GM21360 (cell line): ENCODE measurements around the gene CAMTA1.
"Not testable (repeated sequence)": the region's sequence is repeated elsewhere in the genome, so short reads cannot be mapped to it uniquely, and the experiment has no call there.

Experiments used
- ATAC-seq: cut with Tn5 transposase; IDR thresholded peaks from one replicate; pipeline ENCODE4 v1.9.1; 2021; ENCODE audit warnings: mild to moderate bottlenecking, moderate library complexity; ENCODE audit not compliant: unreplicated experiment

Gene CAMTA1

GRCh38 chr1:6834366-6834765, 49.1 kb downstream of the CAMTA1 start:
- no peak for ATAC-seq

DNA sequence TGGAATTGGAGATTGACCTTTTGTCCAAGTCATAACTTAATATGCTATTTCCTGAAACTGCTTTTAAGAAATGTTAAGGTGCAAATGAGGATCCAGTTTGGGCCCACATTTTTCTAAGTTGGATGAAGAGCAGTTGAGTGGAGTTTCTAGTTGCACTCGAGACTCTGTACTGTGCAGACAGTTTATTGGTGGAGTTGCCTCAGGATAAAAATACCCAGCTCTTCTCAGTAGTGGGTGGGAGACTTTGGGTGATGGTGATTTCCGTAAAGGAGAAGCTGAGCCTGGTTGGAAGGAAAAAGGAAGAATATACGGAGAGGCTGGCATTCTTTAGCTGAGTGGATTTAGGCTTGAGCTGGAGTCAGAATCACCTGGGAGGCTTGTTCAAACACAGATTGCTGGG, 49.9 kb downstream of the CAMTA1 start:
- ATAC-seq: no peak

GRCh38 chr1:6842301-6842700, 57.0 kb downstream of the CAMTA1 start:
- ATAC-seq: no peak

DNA sequence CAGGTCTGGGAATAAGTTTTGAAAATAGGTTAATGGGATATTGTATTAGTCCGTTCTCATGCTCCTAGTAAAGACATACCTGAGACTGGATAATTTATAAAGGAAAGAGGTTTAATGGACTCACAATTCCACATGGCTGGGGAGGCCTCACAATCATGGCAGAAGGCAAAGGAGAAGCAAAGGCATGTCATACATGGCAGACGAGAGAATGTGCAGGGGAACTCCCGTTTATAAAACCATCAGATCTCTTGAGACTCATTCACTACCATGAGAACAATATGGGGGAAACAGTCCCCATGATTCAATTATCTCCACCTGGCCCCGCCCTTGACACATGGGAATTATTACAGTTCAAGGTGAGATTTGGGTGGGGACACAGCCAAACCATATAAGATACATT, 60.5 kb downstream of the CAMTA1 start:
- not testable (repeated sequence) for ATAC-seq

GRCh38 chr1:6848816-6849215, 63.6 kb downstream of the CAMTA1 start:
- no peak for ATAC-seq

GRCh38 chr1:6850537-6850936, 65.3 kb downstream of the CAMTA1 start:
- no peak for ATAC-seq

DNA sequence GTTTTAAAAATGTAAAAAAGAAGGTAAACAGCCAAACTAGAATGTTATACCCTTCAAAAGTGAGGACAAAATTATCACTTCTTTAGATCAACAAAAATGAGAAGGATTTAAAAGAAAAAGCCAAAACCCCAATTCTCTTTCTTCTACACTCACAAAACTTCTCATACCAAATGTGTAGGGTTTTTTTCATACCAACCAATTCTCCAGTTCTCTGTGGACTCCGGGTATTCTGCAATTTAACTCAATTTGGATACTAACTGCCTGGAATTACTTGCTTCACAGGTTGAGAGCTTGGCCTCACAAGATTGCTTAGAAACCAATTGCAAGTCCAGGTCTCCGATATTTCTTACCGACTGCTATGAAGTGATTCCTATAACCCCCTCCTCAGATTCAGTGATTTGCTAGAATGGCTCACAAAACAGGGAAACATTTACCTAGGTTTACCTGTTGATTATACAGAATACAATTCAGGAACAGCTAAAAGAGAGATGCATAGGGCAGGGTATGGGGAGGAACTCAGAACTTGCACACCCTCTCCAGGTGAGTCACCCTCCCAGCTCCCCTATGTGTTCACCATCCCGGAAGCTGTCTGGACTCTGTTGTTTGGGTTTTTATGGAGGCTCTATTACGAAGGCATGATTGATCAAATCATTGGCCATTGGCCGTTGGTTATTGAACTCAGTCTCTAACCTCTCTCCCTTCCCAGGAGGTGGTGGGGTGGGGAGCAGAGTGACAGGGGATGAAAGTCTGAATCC, 67.1 kb downstream of the CAMTA1 start:
- ATAC-seq: no peak

- no peak for ATAC-seq
Observed at GRCh38 chr1:6854166-6854565, 68.9 kb downstream of the CAMTA1 start.

GRCh38 chr1:6857831-6858230, 72.6 kb downstream of the CAMTA1 start:
- ATAC-seq: no peak

DNA sequence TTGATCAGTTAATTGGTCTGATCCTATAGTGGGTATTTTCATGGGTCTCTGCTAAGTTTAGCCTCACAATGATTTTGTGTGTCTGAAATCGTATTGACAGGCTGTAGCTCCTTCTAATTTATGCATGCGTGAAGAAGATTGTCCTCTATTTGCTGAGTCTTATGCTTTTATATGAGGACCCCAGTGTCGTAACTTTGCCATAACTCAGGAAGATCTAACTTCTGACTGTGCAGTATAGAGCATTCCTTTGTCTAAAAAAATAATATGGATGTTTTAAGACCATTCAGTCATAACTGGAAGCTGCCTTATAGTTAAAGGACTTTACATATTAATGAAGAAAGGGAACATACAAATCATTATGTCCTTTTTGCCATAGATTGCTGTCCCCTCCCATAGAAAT, 73.3 kb downstream of the CAMTA1 start:
- ATAC-seq: no peak

- no peak for ATAC-seq
Observed at GRCh38 chr1:6859415-6860343, 74.4 kb downstream of the CAMTA1 start.

DNA sequence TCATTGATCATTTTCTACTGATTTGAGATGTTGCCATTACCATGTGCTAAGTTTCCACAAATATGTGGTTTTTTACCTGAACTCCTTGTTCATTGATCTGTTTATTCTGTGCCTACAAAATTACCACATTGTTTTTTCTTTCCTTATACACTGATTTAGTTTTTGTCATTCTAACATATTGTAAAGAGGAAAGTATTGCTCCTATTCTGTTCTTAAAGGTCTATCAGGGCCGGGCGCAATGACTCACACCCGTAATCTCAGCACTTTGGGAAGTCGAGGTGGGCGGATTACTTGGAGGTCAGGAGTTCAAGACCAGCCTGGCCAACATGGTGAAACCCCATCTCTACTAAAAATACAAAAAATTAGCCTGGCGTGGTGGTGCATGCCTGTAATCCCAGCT, 75.1 kb downstream of the CAMTA1 start:
- ATAC-seq: no peak

DNA sequence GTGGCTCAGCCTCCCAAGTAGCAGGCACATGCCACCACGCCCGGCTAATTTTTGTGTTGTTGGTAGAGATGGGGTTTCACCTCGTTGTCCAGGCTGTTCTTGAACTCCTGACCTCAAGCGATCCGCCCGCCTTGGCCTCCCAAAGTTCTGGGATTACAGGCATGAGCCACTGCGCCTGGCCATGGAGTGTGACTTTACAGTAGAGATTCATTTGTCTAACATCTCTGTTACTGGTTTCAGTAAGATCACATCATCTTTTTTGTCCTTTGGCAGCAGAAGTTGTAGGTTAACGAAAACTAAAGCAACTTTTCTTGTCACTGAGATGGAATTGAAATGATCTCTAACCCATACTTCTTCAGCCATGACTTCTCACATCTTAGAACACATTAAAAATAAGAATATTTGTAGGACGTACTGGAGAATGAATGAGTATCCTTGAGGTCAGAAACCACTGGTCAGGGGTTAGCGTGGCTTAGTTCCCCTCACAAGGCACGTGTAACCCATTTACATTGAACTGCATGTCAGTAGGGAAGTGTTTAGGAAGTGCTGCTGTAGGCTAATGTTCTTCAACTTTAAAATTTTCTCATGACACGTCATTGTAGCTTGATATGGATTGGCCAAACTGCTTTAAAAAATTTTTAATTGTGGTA, 75.9 kb downstream of the CAMTA1 start:
- peak; percentile 50 for ATAC-seq

DNA sequence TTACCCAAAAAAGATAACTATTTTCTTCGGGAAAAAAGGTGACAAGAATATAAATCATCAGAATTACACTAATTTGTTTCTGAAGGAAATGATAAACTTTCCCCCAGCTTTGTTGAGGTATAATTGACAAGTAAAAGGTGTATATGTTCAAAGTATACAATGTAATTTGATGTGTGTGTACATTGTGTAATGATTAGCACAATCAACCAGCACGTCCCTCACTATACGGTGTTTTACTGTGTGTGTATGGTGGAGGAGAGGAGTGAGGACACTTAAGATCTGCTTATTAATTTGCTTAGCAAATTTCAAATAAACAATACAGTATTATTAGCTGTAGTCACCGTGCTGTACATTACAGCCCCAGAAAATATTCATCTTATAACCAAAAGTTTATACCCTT, 77.7 kb downstream of the CAMTA1 start:
- ATAC-seq: no peak

DNA sequence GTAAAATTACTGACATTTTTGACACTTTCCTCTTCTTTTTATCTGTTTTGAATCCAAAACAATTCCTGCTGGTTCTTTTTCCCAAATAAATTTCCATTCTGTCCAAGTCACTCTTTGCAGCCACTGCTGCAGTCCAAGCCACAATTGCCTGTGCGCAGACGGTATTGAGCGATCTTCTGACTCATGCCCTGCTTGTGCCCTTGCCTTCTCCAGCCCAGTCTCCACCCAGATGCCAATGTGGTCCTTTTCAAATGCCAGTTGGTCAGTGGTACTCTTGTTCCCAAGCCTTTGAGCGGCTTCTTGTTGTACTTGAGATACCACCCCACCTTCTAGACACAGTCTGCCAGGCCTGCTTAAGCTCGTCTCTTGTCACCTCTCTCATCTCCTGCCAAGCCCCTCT, 78.9 kb downstream of the CAMTA1 start:
- no peak for ATAC-seq

- ATAC-seq: no peak
Observed at GRCh38 chr1:6866825-6867224, 81.6 kb downstream of the CAMTA1 start.

DNA sequence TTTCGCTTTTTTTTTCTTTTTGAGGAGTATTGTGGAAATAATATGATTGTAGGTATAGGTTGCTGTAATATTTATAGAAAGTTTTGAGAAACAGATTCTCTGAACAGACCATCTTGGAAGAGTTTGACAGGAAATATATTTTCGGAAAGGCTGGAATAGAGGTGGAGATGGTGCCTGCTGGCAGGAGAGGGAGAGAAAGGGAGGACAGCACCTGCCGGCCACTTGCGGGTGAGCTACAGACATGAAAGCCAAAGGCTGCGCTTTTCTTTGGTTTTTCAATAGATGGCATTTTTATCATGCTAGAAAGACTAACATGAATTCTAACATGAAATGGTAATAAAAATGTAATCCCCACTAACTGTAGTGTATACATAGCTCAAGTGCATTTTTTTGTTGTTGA, 82.1 kb downstream of the CAMTA1 start:
- no peak for ATAC-seq

DNA sequence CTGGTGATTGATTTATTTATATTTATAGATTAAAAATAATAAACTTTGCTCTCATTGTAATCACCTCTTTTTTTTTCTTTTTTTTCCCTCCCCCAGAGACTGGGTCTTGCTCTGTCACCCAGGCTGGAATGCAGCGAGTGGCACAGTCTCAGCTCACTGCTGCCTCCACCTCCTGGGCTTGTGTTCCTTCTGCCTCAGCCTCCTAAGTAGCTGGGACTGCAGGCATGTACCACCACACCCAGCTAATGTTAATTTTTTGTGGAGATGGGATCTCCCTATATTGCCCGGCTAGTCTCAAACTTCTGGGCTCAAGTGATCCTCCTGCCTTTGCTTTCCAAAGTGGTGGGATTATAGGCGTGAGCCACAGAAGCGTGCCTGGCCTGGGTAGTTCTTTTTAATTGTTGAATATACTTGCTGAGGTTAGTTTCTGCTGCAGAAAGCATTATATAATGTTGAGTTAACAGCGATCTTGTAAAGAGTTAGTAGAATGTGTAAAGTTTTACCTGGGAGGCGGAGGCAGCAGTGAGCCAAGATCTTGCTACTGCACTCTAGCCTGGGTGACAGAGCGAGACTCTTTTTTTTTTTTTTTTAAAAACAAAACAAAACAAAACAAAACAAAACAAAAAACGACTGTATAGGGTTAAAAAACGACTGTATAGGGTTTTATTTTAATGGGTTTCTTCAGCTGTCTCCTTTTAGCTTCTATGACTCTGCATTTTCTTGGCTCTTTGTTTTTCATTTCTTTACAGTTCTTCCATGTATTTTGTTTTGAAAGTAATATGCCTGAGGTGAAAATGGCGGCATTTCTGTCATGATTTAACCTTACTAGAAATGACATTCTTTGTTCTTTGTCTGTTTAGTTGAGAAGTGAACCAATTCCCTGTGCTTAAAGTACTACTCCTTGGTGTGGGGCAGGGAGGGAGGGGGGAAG, 82.7 kb downstream of the CAMTA1 start:
- no peak for ATAC-seq

- ATAC-seq: no peak
Observed at GRCh38 chr1:6868660-6869380, 83.6 kb downstream of the CAMTA1 start.

DNA sequence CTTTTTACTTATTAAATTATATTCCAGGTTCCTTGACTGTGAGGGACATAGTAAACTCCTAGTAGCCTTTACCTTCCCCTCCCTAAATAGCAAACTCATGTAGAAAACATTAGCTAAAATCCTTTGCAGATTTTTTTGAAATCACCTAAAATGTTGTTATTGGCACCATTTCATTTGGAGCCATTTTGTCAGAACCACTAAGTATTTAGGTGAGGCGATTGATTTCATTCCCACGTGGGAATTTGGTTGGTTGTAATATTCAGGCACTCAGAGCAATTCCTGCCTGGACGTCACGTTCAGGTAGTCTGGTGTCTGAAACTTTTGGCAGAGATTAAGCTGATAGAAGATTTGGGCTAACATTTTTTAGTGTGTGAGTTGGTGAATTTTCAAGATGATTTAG, 84.3 kb downstream of the CAMTA1 start:
- ATAC-seq: no peak
